CD4-positive, alpha-beta T cell (primary cell): ENCODE data around the gene PARG. TPM values are rescaled to one million over a fixed set of nuclear protein-coding genes. Genes with fewer than 3 reads are reported as not detected.

Experiments used
- ATAC-seq: fragments of 200-7000 bp; cut with Tn5 transposase; one replicate; pipeline ENCODE4 v1.10.0; 2022; ENCODE audit warnings: mild to moderate bottlenecking; ENCODE audit not compliant: poor library complexity
- CTCF ChIA-PET: fragments of 350-600 bp; sonication (Branson Sonifier 250); formaldehyde crosslinking; loops from one replicate; lab custom pipeline; 2021; ENCODE audit warnings: antibody characterized with exemption, inconsistent platforms; lab: Charles Lee
- POLR2A ChIA-PET: fragments of 350-600 bp; sonication (Branson Sonifier 250); formaldehyde crosslinking; loops from one replicate; lab custom pipeline; 2021; ENCODE audit warnings: antibody characterized with exemption, inconsistent platforms; lab: Charles Lee
- DNase-seq, 14 experiments: peaks; one replicate each; pipeline ENCODE4 v3.0.0-alpha.2; 2013 to 2020; ENCODE audit warnings: mixed read lengths in 2 of 14
- H3K27ac ChIP-seq, 2 donors: one replicate each; pipeline versions ENCODE4 v1.5.1 to v1.7.0; 2013; ENCODE audit warnings: low read length in 2 of 2, low read depth in 1 of 2, mild to moderate bottlenecking in 1 of 2
- H3K27me3 ChIP-seq, 2 experiments: 1 replicate in 1 of 2; 2 replicates in 1 of 2; pipeline versions ENCODE4 v1.6.1 to v1.7.0; 2013; ENCODE audit warnings: low read length in 2 of 2, control low read depth in 1 of 2, mild to moderate bottlenecking in 1 of 2, moderate library complexity in 1 of 2; ENCODE audit not compliant: insufficient read depth in 2 of 2, control insufficient read depth in 1 of 2
- H3K36me3 ChIP-seq: one replicate; pipeline ENCODE4 v1.6.1; 2013; ENCODE audit warnings: low read length, control low read depth; ENCODE audit not compliant: insufficient read depth
- H3K4me1 ChIP-seq: one replicate; pipeline ENCODE4 v1.6.1; 2013; ENCODE audit warnings: low read length, control low read depth; ENCODE audit not compliant: insufficient read depth
- H3K4me3 ChIP-seq: one replicate; pipeline ENCODE4 v1.5.1; 2013; ENCODE audit warnings: mild to moderate bottlenecking, low read length, moderate library complexity
- H3K9me3 ChIP-seq, 2 experiments: 1 replicate in 1 of 2; 2 replicates in 1 of 2; pipeline versions ENCODE4 v1.6.1 to v1.7.0; 2013; ENCODE audit warnings: low read length in 2 of 2, mild to moderate bottlenecking in 2 of 2, control low read depth in 1 of 2, moderate library complexity in 1 of 2; ENCODE audit not compliant: control insufficient read depth in 1 of 2, insufficient read depth in 1 of 2
- H3K27ac Mint-ChIP-seq: one replicate; pipeline ENCODE4 v1.8.0; 2020; ENCODE audit warnings: mixed read lengths
- H3K27me3 Mint-ChIP-seq: one replicate; pipeline ENCODE4 v1.8.0; 2021; ENCODE audit warnings: mixed read lengths
- H3K36me3 Mint-ChIP-seq: one replicate; pipeline ENCODE4 v1.8.0; 2021; ENCODE audit warnings: low read depth, mixed read lengths
- H3K4me1 Mint-ChIP-seq: one replicate; pipeline ENCODE4 v1.8.0; 2021; ENCODE audit warnings: low read depth, mixed read lengths
- H3K4me3 Mint-ChIP-seq: one replicate; pipeline ENCODE4 v1.8.0; 2020; ENCODE audit warnings: mild to moderate bottlenecking, mixed read lengths
- H3K9me3 Mint-ChIP-seq: one replicate; pipeline ENCODE4 v1.8.0; 2020; ENCODE audit warnings: mixed read lengths
- CTCF ChIP-seq: fragments of 200-600 bp; IDR thresholded peaks from one replicate; pipeline ENCODE4 v1.8.0; 2022; ENCODE audit warnings: antibody characterized with exemption, mild to moderate bottlenecking
- intact Hi-C, 2 experiments: fragments of 100-400 bp; cut with DNase I in 1 of 2; cut with micrococcal nuclease in 1 of 2; formaldehyde crosslinking; loops; one replicate each; pipeline versions ENCODE4 v1.15.1 to v1.9.0; 2023 to 2025; cut with DNase I, micrococcal nuclease
- total RNA-seq, 174 experiments: library from RNA in 2 of 174; stranded (reverse) in 2 of 174; gene quantifications; one replicate each; pipeline ENCODE4 v1.2.3 and lab custom pipeline; 2021 to 2026

PARG gene
- total RNA-seq, 2 experiments from 2014 or later, result 30.1 to 31.8 TPM

- Mint-ChIP-seq H3K27ac (no peak overlapping the region), H3K4me1 (no peaks in the 10 kb centered on the region), H3K4me3 (no peak overlapping the region), H3K9me3 (peaks cover 3% of the 10 kb centered on the region), H3K27me3 (peaks cover 61% of the 10 kb centered on the region), H3K36me3 (no peaks in the 10 kb centered on the region)
- intact Hi-C loops, result no loop called here
- ATAC-seq (no peak), DNase-seq (no peak)
- CTCF ChIA-PET, result no interaction called here
- Histone ChIP-seq H3K27me3 (peaks cover 19 to 24% of the 10 kb centered on the region in 2 experiments), H3K9me3 (peaks cover 6 to 18% of the 10 kb centered on the region in 2 experiments), H3K4me3 (no peak overlapping the region), H3K27ac (no peak overlapping the region), H3K36me3 (no peaks in the 10 kb centered on the region), H3K4me1 (no peaks in the 10 kb centered on the region)
- POLR2A ChIA-PET, result no interaction called here
- no peak for TF ChIP-seq CTCF
Observed at GRCh38 chr10:49769692-49770091, 172.1 kb downstream of the PARG start.

- no peaks in the 10 kb centered on the region for H3K36me3 Mint-ChIP-seq
- DNase-seq (no peak), ATAC-seq (no peak)
- H3K4me1 Mint-ChIP-seq, result no peaks in the 10 kb centered on the region
- H3K4me3 Mint-ChIP-seq, result no peak overlapping the region
- H3K9me3 Mint-ChIP-seq, result peaks cover 3% of the 10 kb centered on the region
- H3K4me3 ChIP-seq, result no peak overlapping the region
- H3K36me3 ChIP-seq, result no peaks in the 10 kb centered on the region
- peaks cover 6 to 18% of the 10 kb centered on the region in 2 experiments for H3K9me3 ChIP-seq
- CTCF ChIA-PET, result no interaction called here
- H3K27ac Mint-ChIP-seq, result no peak overlapping the region
- H3K27me3 Mint-ChIP-seq, result peaks cover 64% of the 10 kb centered on the region
- intact Hi-C loops, result no loop called here
- H3K4me1 ChIP-seq, result no peaks in the 10 kb centered on the region
- no peak for TF ChIP-seq CTCF
- POLR2A ChIA-PET, result no interaction called here
- no peak overlapping the region for H3K27ac ChIP-seq
- H3K27me3 ChIP-seq, result peaks cover 22 to 24% of the 10 kb centered on the region in 2 experiments
Observed at GRCh38 chr10:49768731-49769130, 173.1 kb downstream of the PARG start.

GRCh38 chr10:49768329-49768728 is 173.5 kb downstream of the PARG start:
- CTCF ChIA-PET, result no interaction called here
- no peak for TF ChIP-seq CTCF

More at GRCh38 chr10:49768329-49768728, 173.5 kb downstream of the PARG start:
- H3K4me3 ChIP-seq, result no peak overlapping the region
- DNase-seq, result no peak
- H3K36me3 ChIP-seq, result no peaks in the 10 kb centered on the region
- Mint-ChIP-seq H3K9me3 (peaks cover 3% of the 10 kb centered on the region), H3K27me3 (peaks cover 68% of the 10 kb centered on the region), H3K4me3 (no peak overlapping the region), H3K27ac (no peak overlapping the region), H3K4me1 (no peaks in the 10 kb centered on the region), H3K36me3 (no peaks in the 10 kb centered on the region)
- peaks cover 26 to 28% of the 10 kb centered on the region in 2 experiments for H3K27me3 ChIP-seq
- intact Hi-C loops, result no loop called here
- H3K4me1 ChIP-seq, result no peaks in the 10 kb centered on the region
- POLR2A ChIA-PET, result no interaction called here
- peaks cover 6 to 18% of the 10 kb centered on the region in 2 experiments for H3K9me3 ChIP-seq
- H3K27ac ChIP-seq, result no peak overlapping the region
- ATAC-seq, result no peak

Other genes starting within 250 kb of the PARG start
- gene OGDHL, start 179.7 kb downstream of the PARG start, total RNA-seq, result not detected
- gene TIMM23B, start within 50 bp of the PARG start, total RNA-seq, result 10 to 100 TPM; 37.7 to 39.5 TPM
- gene AGAP6, start 46.4 kb upstream of the PARG start, total RNA-seq, result 10 to 100 TPM; 12.9 to 13.9 TPM
- 10 to 100 TPM; 44.8 to 50.9 TPM for gene WASHC2A, start 125.9 kb upstream of the PARG start, total RNA-seq